DOHH2 (cell line): ENCODE data around the gene SMARCC2.

Experiments
- EZH2phosphoT487 ChIP-seq: fragments of 200-600 bp; sonication (generic); IDR thresholded peaks from 2 replicates; pipeline ENCODE4 v1.6.1; 2017; ENCODE audit warnings: borderline replicate concordance, mild to moderate bottlenecking, antibody characterized with exemption, low read length, moderate library complexity, mixed read lengths
- TF ChIP-seq, protein P1 (sequence below): fragments of 200-600 bp; sonication (generic); IDR thresholded peaks from one replicate; pipeline ENCODE4 v1.5.1; 2014; ENCODE audit warnings: antibody characterized with exemption, mild to moderate bottlenecking, low read depth, low read length; ENCODE audit not compliant: poor library complexity, severe bottlenecking

DNA sequence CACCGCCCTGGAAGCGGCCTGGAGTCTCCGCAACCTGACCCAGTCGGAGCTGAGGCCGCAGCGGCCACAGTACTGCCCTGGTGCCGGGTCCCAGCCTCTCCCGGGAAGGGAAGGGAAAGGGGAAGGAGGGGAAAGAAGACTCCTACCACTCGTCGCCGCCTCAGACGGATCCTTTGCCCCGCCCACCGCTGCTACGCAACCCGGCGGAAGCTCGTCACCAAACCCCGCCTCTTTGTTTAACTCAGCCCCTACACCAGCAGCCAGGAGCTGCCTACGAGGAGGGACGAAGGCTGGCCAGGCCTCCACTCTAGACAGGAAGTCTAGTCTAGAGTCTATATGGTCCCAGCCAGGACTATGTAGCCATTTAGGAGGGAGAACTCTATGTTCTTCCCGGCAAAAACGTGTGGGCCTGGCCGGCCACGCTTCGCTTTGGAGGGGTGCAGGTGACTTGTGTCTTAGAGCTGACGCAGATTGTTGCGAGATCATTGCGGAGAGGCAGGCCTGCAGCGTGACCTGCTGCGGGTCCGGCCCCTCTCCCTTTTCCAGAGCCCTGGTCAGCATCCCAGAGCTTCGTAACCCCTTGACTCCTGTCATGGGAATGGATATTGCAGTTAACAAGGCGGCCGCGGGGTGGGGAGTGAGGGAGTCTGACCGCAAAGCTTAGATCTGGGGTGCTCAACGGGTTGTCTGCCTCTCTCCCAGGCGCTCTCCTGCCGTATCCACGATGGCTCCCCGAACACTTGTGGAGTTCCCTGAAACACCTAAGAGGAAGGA lies 32.7 kb upstream of the SMARCC2 start, which contains the start of gene RNF41:
- TF ChIP-seq, protein P1, sequence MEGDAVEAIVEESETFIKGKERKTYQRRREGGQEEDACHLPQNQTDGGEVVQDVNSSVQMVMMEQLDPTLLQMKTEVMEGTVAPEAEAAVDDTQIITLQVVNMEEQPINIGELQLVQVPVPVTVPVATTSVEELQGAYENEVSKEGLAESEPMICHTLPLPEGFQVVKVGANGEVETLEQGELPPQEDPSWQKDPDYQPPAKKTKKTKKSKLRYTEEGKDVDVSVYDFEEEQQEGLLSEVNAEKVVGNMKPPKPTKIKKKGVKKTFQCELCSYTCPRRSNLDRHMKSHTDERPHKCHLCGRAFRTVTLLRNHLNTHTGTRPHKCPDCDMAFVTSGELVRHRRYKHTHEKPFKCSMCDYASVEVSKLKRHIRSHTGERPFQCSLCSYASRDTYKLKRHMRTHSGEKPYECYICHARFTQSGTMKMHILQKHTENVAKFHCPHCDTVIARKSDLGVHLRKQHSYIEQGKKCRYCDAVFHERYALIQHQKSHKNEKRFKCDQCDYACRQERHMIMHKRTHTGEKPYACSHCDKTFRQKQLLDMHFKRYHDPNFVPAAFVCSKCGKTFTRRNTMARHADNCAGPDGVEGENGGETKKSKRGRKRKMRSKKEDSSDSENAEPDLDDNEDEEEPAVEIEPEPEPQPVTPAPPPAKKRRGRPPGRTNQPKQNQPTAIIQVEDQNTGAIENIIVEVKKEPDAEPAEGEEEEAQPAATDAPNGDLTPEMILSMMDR = no peak
- no peak for TF ChIP-seq EZH2phosphoT487
